SK-N-MC (cell line): Measurements from ENCODE around the gene ITPR2.

Experiments used
- EZH2 ChIP-seq: fragments of 200-600 bp; sonication (generic); IDR thresholded peaks from one replicate; pipeline ENCODE4 v1.6.1; 2017; ENCODE audit warnings: antibody characterized with exemption
- POLR2AphosphoS5 ChIP-seq: IDR thresholded peaks from 2 replicates; pipeline ENCODE4 v1.6.1; 2012; ENCODE audit warnings: mild to moderate bottlenecking, low read depth, low read length, borderline replicate concordance

DNA sequence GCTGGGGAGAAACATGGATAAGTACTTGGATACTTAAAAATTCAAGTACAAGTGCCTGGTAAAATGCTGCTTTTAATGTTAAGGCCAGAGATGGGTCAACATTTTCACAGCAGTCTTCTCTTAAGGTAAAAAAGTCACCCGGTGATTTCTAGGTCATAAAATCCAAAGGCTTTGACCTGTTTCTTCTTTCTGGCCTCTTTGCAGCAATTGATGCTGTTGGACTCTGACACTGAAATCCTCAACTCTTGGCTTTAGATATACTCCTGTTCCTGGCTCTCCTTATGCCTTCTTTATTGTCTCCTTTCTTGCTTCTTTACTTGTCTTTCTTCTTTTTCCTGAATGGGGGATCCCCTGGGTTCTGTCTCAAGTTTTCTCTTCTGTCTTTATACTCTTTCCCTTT lies 448.5 kb downstream of the ITPR2 start:
- TF ChIP-seq EZH2 (no peak), POLR2AphosphoS5 (no peak)
